GM12878 (cell line): ENCODE results near the gene MARCKSL1. TPM values are rescaled to one million over a fixed set of nuclear protein-coding genes. Genes with fewer than 3 reads are reported as not detected.

Experiments used
- ATAC-seq: fragments of 200-7000 bp; cut with Tn5 transposase; 3 replicates; pipeline ENCODE4 v1.9.1; 2020; ENCODE audit warnings: mild to moderate bottlenecking, moderate library complexity
- BruUV-seq: library from RNA; stranded (reverse); fragments of 400-500 nt; replicated peaks from 2 replicates; lab custom pipeline; 2021; lab: Mats Ljungman, UMichigan
- CTCF ChIA-PET: fragments of 300-600 bp; sonication (Branson Sonifier 250); formaldehyde crosslinking; extraction: SDS; loops from one replicate; lab custom pipeline; 2021; ENCODE audit warnings: inconsistent platforms; lab: Yijun Ruan, JAX
- POLR2A ChIA-PET: fragments of 350-600 bp; formaldehyde crosslinking; extraction: SDS; loops from one replicate; lab custom pipeline; 2021; ENCODE audit warnings: inconsistent platforms; lab: Charles Lee
- RAD21 ChIA-PET: fragments of 300-600 bp; sonication (Branson Sonifier 250); formaldehyde crosslinking; loops from one replicate; lab custom pipeline; 2023; ENCODE audit warnings: antibody characterized with exemption; ENCODE audit not compliant: unreplicated experiment; lab: Charles Lee
- SMC1A ChIA-PET: fragments of 300-600 bp; sonication (Branson Sonifier 250); formaldehyde crosslinking; loops from one replicate; lab custom pipeline; 2023; ENCODE audit not compliant: unreplicated experiment, uncharacterized antibody; lab: Charles Lee
- DNase-seq: peaks from one replicate; pipeline ENCODE4 v3.0.0-alpha.2; 2011; ENCODE audit warnings: low read depth, low spot score
- FAIRE-seq: peaks from 3 replicates; lab custom pipeline; 2011; peaks lifted over from hg19 to GRCh38; lab: Jason Lieb, UNC
- H2AFZ ChIP-seq: 2 replicates; pipeline ENCODE4 v1.6.0; 2011; ENCODE audit warnings: low read depth, low read length, control low read depth; ENCODE audit not compliant: control insufficient read depth
- H3K27ac ChIP-seq: 2 replicates; pipeline ENCODE4 v1.5.1; 2011; ENCODE audit warnings: control low read depth; ENCODE audit not compliant: control insufficient read depth, insufficient read depth
- H3K27me3 ChIP-seq, 2 experiments: replicated peaks in 1 of 2; 2 replicates each; pipeline versions ENCODE4 v1.6.0 to v1.6.1; 2011; ENCODE audit warnings: low read length in 1 of 2; ENCODE audit not compliant: control insufficient read depth in 2 of 2, insufficient read depth in 2 of 2
- H3K36me3 ChIP-seq, 2 experiments: 2 replicates each; pipeline ENCODE4 v1.5.1; 2011; ENCODE audit warnings: low read length in 1 of 2; ENCODE audit not compliant: control insufficient read depth in 2 of 2, insufficient read depth in 2 of 2
- H3K4me1 ChIP-seq: 2 replicates; pipeline ENCODE4 v1.6.1; 2011; ENCODE audit warnings: mild to moderate bottlenecking, low read length, moderate library complexity, mixed read lengths; ENCODE audit not compliant: control insufficient read depth, insufficient read depth
- H3K4me2 ChIP-seq: 2 replicates; pipeline ENCODE4 v1.6.0; 2011; ENCODE audit warnings: control low read depth; ENCODE audit not compliant: control insufficient read depth, insufficient read depth
- H3K4me3 ChIP-seq: fragments of 200-600 bp; sonication (generic); 2 replicates; pipeline ENCODE4 v1.5.1; 2016
- H3K79me2 ChIP-seq: 2 replicates; pipeline ENCODE4 v1.6.0; 2011; ENCODE audit warnings: low read length; ENCODE audit not compliant: control insufficient read depth, insufficient read depth
- H3K9ac ChIP-seq: 2 replicates; pipeline ENCODE4 v1.8.0; 2011; ENCODE audit warnings: low read length, control low read depth, mixed read lengths; ENCODE audit not compliant: control insufficient read depth, insufficient read depth
- H3K9me3 ChIP-seq: replicated peaks from 3 replicates; pipeline ENCODE4 v1.5.1; 2011; ENCODE audit warnings: mild to moderate bottlenecking, low read length; ENCODE audit not compliant: control insufficient read depth, insufficient read depth
- H4K20me1 ChIP-seq: 2 replicates; pipeline ENCODE4 v1.6.0; 2011; ENCODE audit not compliant: control insufficient read depth, insufficient read depth
- BMI1 ChIP-seq: fragments of 450-650 bp; IDR thresholded peaks from 2 replicates; pipeline ENCODE4 v1.6.1; 2016; ENCODE audit warnings: mild to moderate bottlenecking, moderate library complexity, borderline replicate concordance
- CBX5 ChIP-seq: sonication (generic); IDR thresholded peaks from 2 replicates; pipeline ENCODE4 v1.6.1; 2016; ENCODE audit warnings: low read depth, moderate library complexity, mild to moderate bottlenecking, inconsistent platforms
- EGR1 ChIP-seq, 2 experiments: IDR thresholded peaks; 1 replicate in 1 of 2; 2 replicates in 1 of 2; pipeline ENCODE4 v1.6.1; 2011 to 2012; ENCODE audit warnings: low read depth in 2 of 2, low read length in 2 of 2, borderline replicate concordance in 1 of 2, mild to moderate bottlenecking in 1 of 2, moderate library complexity in 1 of 2
- ETV6 ChIP-seq, 2 experiments: fragments of 450-650 bp in 1 of 2; IDR thresholded peaks in 1 of 2; conservative IDR thresholded peaks in 1 of 2; 2 replicates each; pipeline ENCODE4 v1.6.1; 2014; ENCODE audit warnings: antibody characterized with exemption in 1 of 2, borderline replicate concordance in 1 of 2, low read depth in 1 of 2, mild to moderate bottlenecking in 1 of 2, moderate library complexity in 1 of 2
- FOXM1 ChIP-seq: IDR thresholded peaks from 2 replicates; pipeline ENCODE4 v1.6.1; 2012; ENCODE audit warnings: low read depth, mild to moderate bottlenecking, inconsistent platforms, low read length, moderate library complexity
- JUNB ChIP-seq: IDR thresholded peaks from 2 replicates; pipeline ENCODE4 v1.6.1; 2016; ENCODE audit warnings: antibody characterized with exemption, mild to moderate bottlenecking
- MEF2A ChIP-seq: IDR thresholded peaks from 2 replicates; pipeline ENCODE4 v1.6.1; 2011; ENCODE audit warnings: low read depth, mild to moderate bottlenecking, low read length, moderate library complexity; ENCODE audit not compliant: insufficient read depth
- MEF2B ChIP-seq: fragments of 450-650 bp; IDR thresholded peaks from 2 replicates; pipeline ENCODE4 v1.6.1; 2018; ENCODE audit warnings: mild to moderate bottlenecking, moderate library complexity; ENCODE audit not compliant: partially characterized antibody, poor library complexity, severe bottlenecking
- MTA3 ChIP-seq: IDR thresholded peaks from 2 replicates; pipeline ENCODE4 v1.6.1; 2012; ENCODE audit warnings: low read length, inconsistent platforms, borderline replicate concordance
- NFIC ChIP-seq: IDR thresholded peaks from 2 replicates; pipeline ENCODE4 v1.6.1; 2012; ENCODE audit warnings: low read depth, mild to moderate bottlenecking, inconsistent platforms, low read length, moderate library complexity
- NR2F1 ChIP-seq: fragments of 450-650 bp; conservative IDR thresholded peaks from 2 replicates; pipeline ENCODE4 v1.6.1; 2017; ENCODE audit warnings: mild to moderate bottlenecking
- SREBF1 ChIP-seq: IDR thresholded peaks from 2 replicates; pipeline ENCODE4 v1.6.1; 2012; ENCODE audit warnings: mild to moderate bottlenecking, low read length
- TBL1XR1 ChIP-seq: IDR thresholded peaks from 2 replicates; pipeline ENCODE4 v1.6.1; 2012; ENCODE audit warnings: low read depth, low read length, improper control_type of control experiment
- YBX1 ChIP-seq: fragments of 450-650 bp; IDR thresholded peaks from 2 replicates; pipeline ENCODE4 v1.6.1; 2016; ENCODE audit warnings: antibody characterized with exemption
- ZNF207 ChIP-seq: fragments of 450-650 bp; IDR thresholded peaks from 2 replicates; pipeline ENCODE4 v1.6.1; 2014; ENCODE audit warnings: antibody characterized with exemption, mild to moderate bottlenecking, borderline replicate concordance
- WGBS: methylation state at CpG from one replicate; pipeline ENCODE4 v1.1.6; 2016; ENCODE audit warnings: low lambda C conversion rate; ENCODE audit not compliant: insufficient replicate concordance, insufficient coverage; ENCODE audit errors: missing lambda C conversion rate; 5-methylcytosine and 5-hydroxymethylcytosine counted together
- in situ Hi-C: fragments of 300-500 bp; cut with MboI; formaldehyde crosslinking; loops from 9 replicates; pipeline ENCODE4 v1.14.3; 2018; ENCODE audit warnings: mixed read lengths
- intact Hi-C: fragments of 100-400 bp; cut with micrococcal nuclease; formaldehyde crosslinking; loops from one replicate; pipeline ENCODE4 v1.14.2; 2022; ENCODE audit not compliant: unreplicated experiment
- polyA plus RNA-seq, 11 experiments: library from polyadenylated mRNA; depleted of rRNA in 4 of 11; unstranded in 6 of 11; stranded (reverse) in 5 of 11; fragments of >200 nt; fragmentation: Nextera tagmentation in 4 of 11; fragmentation: Illumina TruSeq in 1 of 11; extraction: Ambion mirVana in 4 of 11; extraction: Trizol in 1 of 11; gene quantifications; 1 replicate in 1 of 11; 2 replicates in 10 of 11; pipeline versions ENCODE4 v1.2.1 to v1.2.3, GENCODE V29; 2011 to 2016; ENCODE audit warnings: inconsistent platforms in 2 of 11, missing spikeins in 2 of 11, low read depth in 1 of 11
- total RNA-seq, 4 experiments: library from RNA; depleted of rRNA in 3 of 4; stranded (reverse); fragments of >200 nt in 3 of 4; fragmentation: Illumina TruSeq in 1 of 4; extraction: Trizol in 1 of 4; gene quantifications; 2 replicates each; pipeline versions ENCODE4 v1.2.1 to v1.2.3, GENCODE V29; 2013 to 2021
- TF ChIP-seq, protein P1 (sequence below): IDR thresholded peaks from 2 replicates; pipeline ENCODE4 v1.6.1; 2011; ENCODE audit warnings: low read depth, mild to moderate bottlenecking, low read length, moderate library complexity, borderline replicate concordance; ENCODE audit errors: extremely low read depth
- TF ChIP-seq, protein P2 (sequence below): IDR thresholded peaks from 2 replicates; pipeline ENCODE4 v1.6.1; 2012; ENCODE audit warnings: improper control_type of control experiment, low read depth, low read length; ENCODE audit not compliant: insufficient replicate concordance
- TF ChIP-seq, protein P3 (sequence below): fragments of 450-650 bp; conservative IDR thresholded peaks from 2 replicates; pipeline ENCODE4 v1.6.1; 2017; ENCODE audit warnings: mild to moderate bottlenecking, moderate library complexity

MARCKSL1 gene
- total and polyA plus RNA-seq, 10 of the 15 experiments (the other 5 are each of a cell fraction or from before 2014, with no cell fraction given), result 14.5 to 225 (median 158) TPM

DNA sequence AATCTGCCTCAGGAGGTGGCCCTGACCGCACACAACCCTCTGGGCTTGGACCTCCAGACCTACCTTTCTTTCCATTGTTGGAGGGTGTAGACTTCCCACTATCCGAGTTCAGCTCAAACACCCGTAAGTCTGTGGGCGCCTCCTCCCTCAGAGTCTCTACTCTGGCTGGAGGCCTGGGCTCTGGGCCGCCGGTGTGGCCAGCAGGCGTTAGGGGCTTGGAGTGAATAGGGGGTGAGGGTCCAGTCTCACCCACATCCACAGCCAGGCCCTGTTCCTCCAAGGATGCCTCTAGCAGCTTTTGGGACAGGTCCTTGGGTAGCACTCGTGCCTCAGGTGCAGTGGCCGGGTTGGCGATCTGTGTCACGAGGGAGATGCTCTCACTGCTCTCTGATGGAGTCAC, 40.2 kb upstream of the MARCKSL1 start:
- DNase-seq (no peak), ATAC-seq (no peak)
- CTCF ChIA-PET, result interaction anchor here (0.6 to 1.4 kb wide), 3 partner anchors 24 to 230 kb away, joined by 3 to 5 read pairs (median 3); no protein-coding TSS in a partner anchor
- H3K27me3 ChIP-seq, result no peaks in the 10 kb centered on the region
- intact Hi-C loops, result no loop called here
- peaks cover 15 to 17% of the 10 kb centered on the region in 2 experiments for H3K36me3 ChIP-seq
- WGBS, result 97% methylated on average over 11 of the region's 11 CpGs
- in situ Hi-C loops, result no loop called here
- H3K79me2 ChIP-seq, result no peaks in the 10 kb centered on the region
- H3K27ac ChIP-seq, result no peak overlapping the region
- H3K4me1 ChIP-seq, result peaks cover 10% of the 10 kb centered on the region
- H2AFZ ChIP-seq, result no peak overlapping the region
- H4K20me1 ChIP-seq, result no peaks in the 10 kb centered on the region
- no peak overlapping the region for H3K4me2 ChIP-seq
- no TSS peak for BruUV-seq
- TF ChIP-seq MEF2A (no peak), NFIC (no peak), NR2F1 (no peak), EGR1 (IDR thresholded peaks at IDR 0.05; ENCODE audit: borderline replicate concordance in 1 of 2, low read depth in 2 of 2, low read length in 2 of 2) (no peak), ZNF207 (no peak), ETV6 (conservative IDR thresholded peaks at IDR 0.05 in 1 of 2, IDR thresholded peaks at IDR 0.05 in 1 of 2; ENCODE audit: borderline replicate concordance in 1 of 2, low read depth in 1 of 2) (no peak), TBL1XR1 (no peak), CBX5 (no peak), MEF2B (no peak), YBX1 (no peak), SREBF1 (no peak), MTA3 (no peak), FOXM1 (no peak), JUNB (no peak), BMI1 (no peak)
- TF ChIP-seq, protein P1, sequence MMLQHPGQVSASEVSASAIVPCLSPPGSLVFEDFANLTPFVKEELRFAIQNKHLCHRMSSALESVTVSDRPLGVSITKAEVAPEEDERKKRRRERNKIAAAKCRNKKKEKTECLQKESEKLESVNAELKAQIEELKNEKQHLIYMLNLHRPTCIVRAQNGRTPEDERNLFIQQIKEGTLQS, result no peak
- TF ChIP-seq, protein P2, sequence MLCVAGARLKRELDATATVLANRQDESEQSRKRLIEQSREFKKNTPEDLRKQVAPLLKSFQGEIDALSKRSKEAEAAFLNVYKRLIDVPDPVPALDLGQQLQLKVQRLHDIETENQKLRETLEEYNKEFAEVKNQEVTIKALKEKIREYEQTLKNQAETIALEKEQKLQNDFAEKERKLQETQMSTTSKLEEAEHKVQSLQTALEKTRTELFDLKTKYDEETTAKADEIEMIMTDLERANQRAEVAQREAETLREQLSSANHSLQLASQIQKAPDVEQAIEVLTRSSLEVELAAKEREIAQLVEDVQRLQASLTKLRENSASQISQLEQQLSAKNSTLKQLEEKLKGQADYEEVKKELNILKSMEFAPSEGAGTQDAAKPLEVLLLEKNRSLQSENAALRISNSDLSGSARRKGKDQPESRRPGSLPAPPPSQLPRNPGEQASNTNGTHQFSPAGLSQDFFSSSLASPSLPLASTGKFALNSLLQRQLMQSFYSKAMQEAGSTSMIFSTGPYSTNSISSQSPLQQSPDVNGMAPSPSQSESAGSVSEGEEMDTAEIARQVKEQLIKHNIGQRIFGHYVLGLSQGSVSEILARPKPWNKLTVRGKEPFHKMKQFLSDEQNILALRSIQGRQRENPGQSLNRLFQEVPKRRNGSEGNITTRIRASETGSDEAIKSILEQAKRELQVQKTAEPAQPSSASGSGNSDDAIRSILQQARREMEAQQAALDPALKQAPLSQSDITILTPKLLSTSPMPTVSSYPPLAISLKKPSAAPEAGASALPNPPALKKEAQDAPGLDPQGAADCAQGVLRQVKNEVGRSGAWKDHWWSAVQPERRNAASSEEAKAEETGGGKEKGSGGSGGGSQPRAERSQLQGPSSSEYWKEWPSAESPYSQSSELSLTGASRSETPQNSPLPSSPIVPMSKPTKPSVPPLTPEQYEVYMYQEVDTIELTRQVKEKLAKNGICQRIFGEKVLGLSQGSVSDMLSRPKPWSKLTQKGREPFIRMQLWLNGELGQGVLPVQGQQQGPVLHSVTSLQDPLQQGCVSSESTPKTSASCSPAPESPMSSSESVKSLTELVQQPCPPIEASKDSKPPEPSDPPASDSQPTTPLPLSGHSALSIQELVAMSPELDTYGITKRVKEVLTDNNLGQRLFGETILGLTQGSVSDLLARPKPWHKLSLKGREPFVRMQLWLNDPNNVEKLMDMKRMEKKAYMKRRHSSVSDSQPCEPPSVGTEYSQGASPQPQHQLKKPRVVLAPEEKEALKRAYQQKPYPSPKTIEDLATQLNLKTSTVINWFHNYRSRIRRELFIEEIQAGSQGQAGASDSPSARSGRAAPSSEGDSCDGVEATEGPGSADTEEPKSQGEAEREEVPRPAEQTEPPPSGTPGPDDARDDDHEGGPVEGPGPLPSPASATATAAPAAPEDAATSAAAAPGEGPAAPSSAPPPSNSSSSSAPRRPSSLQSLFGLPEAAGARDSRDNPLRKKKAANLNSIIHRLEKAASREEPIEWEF, result no peak
- TF ChIP-seq, protein P3, sequence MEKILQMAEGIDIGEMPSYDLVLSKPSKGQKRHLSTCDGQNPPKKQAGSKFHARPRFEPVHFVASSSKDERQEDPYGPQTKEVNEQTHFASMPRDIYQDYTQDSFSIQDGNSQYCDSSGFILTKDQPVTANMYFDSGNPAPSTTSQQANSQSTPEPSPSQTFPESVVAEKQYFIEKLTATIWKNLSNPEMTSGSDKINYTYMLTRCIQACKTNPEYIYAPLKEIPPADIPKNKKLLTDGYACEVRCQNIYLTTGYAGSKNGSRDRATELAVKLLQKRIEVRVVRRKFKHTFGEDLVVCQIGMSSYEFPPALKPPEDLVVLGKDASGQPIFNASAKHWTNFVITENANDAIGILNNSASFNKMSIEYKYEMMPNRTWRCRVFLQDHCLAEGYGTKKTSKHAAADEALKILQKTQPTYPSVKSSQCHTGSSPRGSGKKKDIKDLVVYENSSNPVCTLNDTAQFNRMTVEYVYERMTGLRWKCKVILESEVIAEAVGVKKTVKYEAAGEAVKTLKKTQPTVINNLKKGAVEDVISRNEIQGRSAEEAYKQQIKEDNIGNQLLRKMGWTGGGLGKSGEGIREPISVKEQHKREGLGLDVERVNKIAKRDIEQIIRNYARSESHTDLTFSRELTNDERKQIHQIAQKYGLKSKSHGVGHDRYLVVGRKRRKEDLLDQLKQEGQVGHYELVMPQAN, result no peak
- TF ChIP-seq, all 136 proteins: peak for 0
- FAIRE-seq, result no peak
- ChIA-PET SMC1A (interaction anchor here (1.1 kb wide), 1 partner anchor 161 kb away, joined by 3 read pairs; no protein-coding TSS in a partner anchor), RAD21 (no interaction called here), POLR2A (interaction anchor here (0.7 kb wide), 1 partner anchor 40 kb away, joined by 3 read pairs; the partner anchor contains the start of gene MARCKSL1)
- no peaks in the 10 kb centered on the region for H3K9me3 ChIP-seq
- no peak overlapping the region for H3K9ac ChIP-seq
- H3K4me3 ChIP-seq, result no peak overlapping the region
